Activated T-helper 1 cell treated with Interleukin-2 at 50 U/mL for 16 hours (primary cell): ENCODE data around the gene ESRRG.
"Not testable (repeated sequence)": the region's sequence is repeated elsewhere in the genome, so short reads cannot be mapped to it uniquely, and the experiment has no call there.

Source experiments
- DNase-seq: peaks from one replicate; pipeline ENCODE4 v3.0.0-alpha.2; 2020; ENCODE audit warnings: low read depth

ESRRG gene

DNA sequence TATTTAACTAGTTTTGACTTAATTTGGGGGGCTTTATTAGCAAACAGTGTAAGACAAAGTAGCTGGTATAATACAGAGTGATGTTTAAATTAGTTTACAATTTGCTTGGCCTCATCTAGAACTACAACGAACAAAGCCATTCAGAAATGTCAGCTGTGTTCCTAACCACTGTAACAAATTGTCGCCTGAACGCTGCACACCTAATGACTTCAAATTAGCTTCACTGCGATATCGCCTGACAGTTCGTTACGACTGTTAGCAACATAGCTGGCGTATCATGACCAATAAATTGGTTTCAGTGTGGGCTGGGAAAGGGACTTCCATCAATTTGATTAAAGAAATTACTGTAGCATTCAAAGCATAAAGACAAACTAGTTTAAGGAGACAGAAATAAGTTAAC is 160.1 kb downstream of the ESRRG start:
- no peak for DNase-seq

DNA sequence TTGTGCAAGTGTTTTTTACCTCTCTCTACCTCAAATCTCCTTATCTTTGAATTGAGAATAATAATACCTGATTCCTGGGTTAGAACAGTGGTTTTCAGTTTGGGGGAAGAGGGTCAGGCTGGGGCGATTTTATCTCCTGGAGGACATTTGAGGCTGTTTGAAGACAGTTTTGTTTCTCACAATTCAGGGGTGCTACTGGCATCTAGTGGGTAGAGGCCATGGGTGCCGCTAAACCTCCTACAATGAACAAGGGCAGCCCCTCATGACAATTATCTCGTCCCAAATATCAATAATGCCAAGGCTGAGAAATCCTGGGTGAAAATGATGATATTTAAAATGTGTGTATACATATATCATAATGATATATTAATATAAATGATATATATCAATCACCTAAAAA is 160.8 kb downstream of the ESRRG start:
- DNase-seq = no peak

DNA sequence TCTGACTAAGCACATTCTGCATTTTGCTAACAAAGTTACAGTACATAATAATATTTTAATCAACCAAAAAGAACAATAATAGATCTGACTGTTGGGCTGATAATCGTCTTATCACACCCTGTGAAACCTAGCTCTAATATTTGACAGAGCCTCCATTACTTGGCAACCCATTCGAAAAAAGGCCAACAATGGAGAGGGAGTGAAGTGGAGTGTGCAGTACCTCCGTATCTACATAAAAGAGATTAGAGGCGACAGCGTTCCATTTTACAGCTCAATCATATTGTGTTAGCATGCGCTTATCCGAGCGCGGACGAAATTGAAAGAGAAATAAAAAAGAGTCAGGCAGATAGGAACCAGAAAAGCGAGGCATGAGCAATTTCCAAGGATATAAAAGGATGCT is 162.7 kb downstream of the ESRRG start:
- DNase-seq = no peak

- DNase-seq = no peak
Measured at GRCh38 chr1:216559359-216559758, 163.9 kb downstream of the ESRRG start.

DNA sequence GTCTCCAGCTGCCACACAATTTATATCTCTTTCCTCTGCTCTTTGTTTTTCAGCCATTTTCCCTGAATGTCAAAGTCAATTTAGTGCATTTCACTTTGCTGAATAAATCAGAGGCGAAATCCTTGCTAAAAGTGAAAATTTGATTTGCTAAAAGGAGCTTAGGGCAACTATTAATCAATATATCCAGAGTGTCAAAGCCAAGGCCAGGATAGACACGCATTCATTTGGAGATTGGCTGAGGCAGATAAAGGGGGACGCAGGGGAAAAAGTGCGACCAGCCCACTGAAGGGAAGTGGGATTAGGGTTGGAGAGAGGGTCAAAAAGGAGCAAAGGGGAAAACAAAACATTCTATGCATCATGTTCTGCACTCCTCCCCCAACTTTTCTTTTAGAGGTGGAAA is 167.6 kb downstream of the ESRRG start:
- DNase-seq = no peak

GRCh38 chr1:216554934-216555333 is 168.3 kb downstream of the ESRRG start:
- DNase-seq = no peak

DNA sequence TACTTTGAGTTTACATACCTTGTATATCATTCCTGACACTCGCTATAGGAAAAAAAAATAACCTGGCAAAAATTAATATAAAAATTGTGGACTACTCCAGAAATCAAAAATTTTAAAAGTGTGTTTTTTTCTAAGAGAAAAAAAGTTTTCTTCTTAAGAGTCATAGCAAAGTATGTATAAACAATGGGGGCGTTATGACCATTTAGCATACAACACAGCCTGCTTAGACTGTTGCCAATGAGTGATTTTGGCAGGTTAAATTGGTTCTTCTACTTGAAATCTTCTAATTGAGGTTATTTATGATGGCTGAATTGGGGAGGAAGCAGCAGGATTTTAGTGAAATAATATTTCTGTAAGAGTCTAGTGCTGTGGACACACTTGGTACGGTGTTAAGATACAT is 169.5 kb downstream of the ESRRG start:
- no peak for DNase-seq

DNA sequence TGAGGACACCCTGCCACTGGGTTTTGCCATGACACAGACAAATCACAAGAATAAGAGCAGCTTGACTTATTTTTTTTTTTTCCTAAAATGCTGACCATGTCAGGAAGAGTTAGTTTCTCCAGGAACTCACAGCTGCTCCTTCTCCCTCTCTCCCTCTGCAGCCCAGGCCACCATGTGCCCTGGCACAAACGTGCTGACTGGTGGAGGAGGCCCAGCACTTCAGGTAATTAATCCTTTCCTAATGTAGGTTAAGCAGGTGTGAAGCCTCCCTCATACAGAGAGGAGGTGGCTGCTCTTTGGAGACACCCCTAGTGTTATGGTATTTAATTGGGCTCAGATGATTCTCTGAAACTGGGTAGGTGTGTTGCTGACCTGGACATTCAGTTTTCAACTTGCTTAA is 170.2 kb downstream of the ESRRG start:
- DNase-seq = no peak

GRCh38 chr1:216549796-216550195 is 173.4 kb downstream of the ESRRG start:
- no peak for DNase-seq

DNA sequence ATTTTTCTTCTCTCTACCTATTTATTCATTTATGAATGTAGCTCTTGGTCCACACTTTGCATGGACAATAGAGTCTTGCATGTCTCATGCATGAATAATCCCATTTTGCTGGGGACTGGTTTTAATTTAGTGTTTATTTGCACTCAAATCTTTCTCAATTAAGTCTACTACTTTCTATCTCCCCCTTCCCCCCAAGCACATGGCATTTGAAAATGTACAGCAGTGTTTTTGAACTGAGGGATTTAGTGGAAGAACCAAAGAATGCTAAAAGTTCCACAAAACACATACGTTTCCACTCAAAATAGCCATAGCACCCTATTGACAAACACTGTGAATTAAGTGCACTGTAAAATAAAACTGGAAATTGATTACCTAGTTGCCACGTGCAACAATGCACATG is 180.5 kb downstream of the ESRRG start:
- no peak for DNase-seq

GRCh38 chr1:216542263-216542662 is 181.0 kb downstream of the ESRRG start:
- no peak for DNase-seq

- DNase-seq = no peak
Measured at GRCh38 chr1:216535751-216536150, 187.5 kb downstream of the ESRRG start.

DNA sequence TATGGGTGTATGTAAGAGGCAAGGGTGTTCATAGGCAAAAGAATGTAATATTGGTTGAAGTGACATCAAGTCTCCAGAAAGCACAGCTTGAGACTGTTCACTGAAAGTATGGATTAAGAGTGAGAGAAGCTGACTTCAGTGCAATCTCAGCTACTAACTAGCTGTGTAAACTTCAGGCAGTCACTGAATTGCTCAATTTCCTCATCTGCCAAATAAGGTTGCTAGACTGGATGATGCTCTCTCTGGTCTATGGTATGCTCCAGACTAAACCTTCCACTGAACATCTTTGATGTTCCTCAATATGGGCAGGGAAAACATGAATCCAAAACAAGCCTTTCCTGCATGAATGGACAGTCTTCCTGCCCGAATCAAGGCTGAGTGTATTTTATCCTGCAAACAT is 188.2 kb downstream of the ESRRG start:
- no peak for DNase-seq

DNA sequence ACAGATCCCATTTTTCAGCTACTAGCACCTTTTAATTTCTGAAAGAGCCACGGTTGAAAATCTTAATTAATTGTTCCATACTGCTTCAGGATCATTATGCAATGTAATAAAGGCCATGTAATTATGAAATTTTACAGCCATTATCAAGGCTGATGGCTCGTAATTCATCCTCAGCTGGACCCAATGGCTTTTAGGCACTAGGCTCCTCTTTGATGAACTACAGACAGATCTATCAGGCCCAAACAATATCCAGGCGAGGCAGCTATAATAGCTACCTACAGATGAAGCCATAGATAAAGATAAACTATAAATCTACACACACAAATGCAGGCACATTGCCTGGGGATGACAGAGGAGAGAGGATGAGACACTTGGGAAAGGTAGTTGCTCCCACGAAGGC is 189.5 kb downstream of the ESRRG start:
- no peak for DNase-seq

GRCh38 chr1:216532251-216532798 is 190.9 kb downstream of the ESRRG start:
- no peak for DNase-seq

- no peak for DNase-seq
Measured at GRCh38 chr1:216531263-216532239, 191.7 kb downstream of the ESRRG start.

GRCh38 chr1:216529851-216530250 is 193.4 kb downstream of the ESRRG start:
- DNase-seq = not testable (repeated sequence)

DNA sequence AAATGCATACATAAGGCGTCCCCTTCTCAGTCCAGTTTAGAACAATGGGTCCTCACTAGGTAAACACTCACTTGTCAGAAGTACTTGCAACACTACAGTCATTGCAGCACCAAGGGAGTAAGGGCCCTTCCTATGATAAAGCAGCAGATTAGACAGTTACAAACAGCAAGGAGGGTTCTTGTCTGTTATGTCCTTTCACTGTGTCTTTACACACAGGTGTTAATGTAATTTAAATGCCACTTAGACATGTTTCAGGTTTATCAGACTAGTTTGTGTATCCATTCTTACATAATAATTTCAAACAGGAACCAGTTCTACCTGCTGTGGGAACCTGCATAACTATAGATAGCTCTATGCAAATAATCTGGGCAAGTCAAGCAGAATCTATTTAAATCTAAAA is 194.4 kb downstream of the ESRRG start:
- no peak for DNase-seq

GRCh38 chr1:216523449-216524190 is 199.6 kb downstream of the ESRRG start:
- no peak for DNase-seq

DNA sequence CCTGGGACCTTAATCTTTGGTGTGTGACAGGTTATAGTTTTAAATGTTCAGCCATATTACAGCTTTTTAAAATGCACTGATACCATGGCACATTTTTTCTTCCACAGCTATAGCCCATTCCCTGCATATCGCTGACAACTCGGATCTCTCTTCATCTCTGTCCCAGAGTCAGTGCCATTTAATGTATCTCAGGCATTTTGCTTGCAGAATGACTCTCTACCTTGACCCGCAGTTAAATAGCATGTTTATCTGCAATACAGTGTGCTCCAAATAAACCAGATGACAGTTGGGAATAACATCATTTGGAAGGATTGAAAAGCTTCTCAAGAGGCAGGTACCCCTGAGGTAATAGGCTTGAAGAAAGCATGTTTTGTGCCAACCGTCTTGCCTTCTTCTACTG is 200.2 kb downstream of the ESRRG start:
- DNase-seq = no peak

DNA sequence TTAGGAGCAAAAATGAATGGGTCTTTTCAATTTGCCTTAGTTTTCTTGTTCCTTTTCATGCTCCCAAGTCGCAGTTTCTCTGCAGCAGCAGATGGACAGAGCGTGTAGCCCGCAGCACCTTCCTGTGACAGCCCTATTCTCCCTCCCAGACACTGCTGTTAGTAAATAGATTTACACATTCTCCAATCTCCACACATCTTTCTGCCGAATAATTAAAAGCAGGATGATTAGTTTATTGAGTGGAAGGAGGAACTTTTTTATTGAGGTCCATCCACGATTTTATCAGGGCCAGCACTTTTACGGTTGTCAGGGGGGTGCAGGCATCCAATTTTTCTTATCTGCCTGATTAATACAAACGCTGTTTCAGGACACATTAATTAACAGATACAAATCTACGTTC is 201.8 kb downstream of the ESRRG start:
- no peak for DNase-seq

- DNase-seq = no peak
Measured at GRCh38 chr1:216518844-216519627, 204.2 kb downstream of the ESRRG start.
